ENCODE measurements around the gene NPB.
A peak's percentile ranks its signal among the peaks of the same experiment; 100 is the strongest.

- no peak for TF ChIP-seq CTCF (IDR thresholded peaks at IDR 0.05; ENCODE audit: control extremely low read depth in 1 of 3, insufficient read depth in 1 of 3, low read depth in 1 of 3, low read length in 3 of 3)
- TF ChIP-seq FOSL1 (IDR thresholded peaks at IDR 0.05; ENCODE audit: insufficient read depth, low read depth, low read length), result no peak
- no peak for TF ChIP-seq SIN3A (conservative IDR thresholded peaks at IDR 0.05 in 1 of 2, IDR thresholded peaks at IDR 0.05 in 1 of 2; ENCODE audit: low read depth in 1 of 2, low read length in 2 of 2)
- TF ChIP-seq POLR2A (IDR thresholded peaks at IDR 0.05; ENCODE audit: control extremely low read depth in 1 of 2, low read depth in 2 of 2, low read length in 2 of 2), result peak in 1 of 2 experiments; percentile 43; a peak in 1 of 3 replicates
- no peak for TF ChIP-seq EP300 (IDR thresholded peaks at IDR 0.05; ENCODE audit: borderline replicate concordance in 1 of 2, low read depth in 2 of 2, low read length in 2 of 2)
- TF ChIP-seq EZH2 (IDR thresholded peaks at IDR 0.05; ENCODE audit: low read depth, low read length, severe bottlenecking), result no peak
- TF ChIP-seq SUZ12 (IDR thresholded peaks at IDR 0.05; ENCODE audit: low read length), result no peak
- no peak for TF ChIP-seq BCL11A (IDR thresholded peaks at IDR 0.05; ENCODE audit: low read depth in 2 of 2, low read length in 2 of 2)
- no peak for TF ChIP-seq PHF8 (conservative IDR thresholded peaks at IDR 0.05; ENCODE audit: low read depth, low read length)
- TF ChIP-seq KDM1A (IDR thresholded peaks at IDR 0.05; ENCODE audit: borderline replicate concordance, low read length), result no peak
These were observed 36.2 kb upstream of the NPB start for GRCh38 chr17:81865733-81866439.
